ENCODE measurements around the gene SDF2.

The SDF2 gene

DNA sequence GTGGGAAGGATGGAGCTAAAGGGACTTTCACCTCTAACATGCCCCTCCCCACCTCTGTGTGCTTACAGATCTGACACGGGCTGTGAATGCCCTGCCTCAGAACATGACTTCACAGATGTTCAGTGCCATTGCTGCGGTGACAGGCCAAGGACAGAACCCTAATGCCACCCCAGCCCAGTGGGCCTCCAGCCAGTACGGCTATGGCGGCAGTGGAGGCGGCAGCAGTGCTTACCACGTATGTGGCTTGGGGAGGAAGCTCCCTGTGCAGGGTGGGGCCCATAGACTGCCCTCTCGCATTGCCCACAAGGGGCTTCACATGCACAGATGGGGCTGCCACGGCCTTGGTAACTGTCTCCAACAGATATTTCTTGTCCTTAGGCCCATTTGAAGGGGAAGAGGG is 38.6 kb upstream of the SDF2 start:
- TF ChIP-seq TCF12 (IDR thresholded peaks at IDR 0.05; ENCODE audit: low read depth) (no peak), EP300 (IDR thresholded peaks at IDR 0.05; ENCODE audit: borderline replicate concordance) (no peak), TEAD4 (IDR thresholded peaks at IDR 0.05) (no peak)
- TF ChIP-seq, protein P1, sequence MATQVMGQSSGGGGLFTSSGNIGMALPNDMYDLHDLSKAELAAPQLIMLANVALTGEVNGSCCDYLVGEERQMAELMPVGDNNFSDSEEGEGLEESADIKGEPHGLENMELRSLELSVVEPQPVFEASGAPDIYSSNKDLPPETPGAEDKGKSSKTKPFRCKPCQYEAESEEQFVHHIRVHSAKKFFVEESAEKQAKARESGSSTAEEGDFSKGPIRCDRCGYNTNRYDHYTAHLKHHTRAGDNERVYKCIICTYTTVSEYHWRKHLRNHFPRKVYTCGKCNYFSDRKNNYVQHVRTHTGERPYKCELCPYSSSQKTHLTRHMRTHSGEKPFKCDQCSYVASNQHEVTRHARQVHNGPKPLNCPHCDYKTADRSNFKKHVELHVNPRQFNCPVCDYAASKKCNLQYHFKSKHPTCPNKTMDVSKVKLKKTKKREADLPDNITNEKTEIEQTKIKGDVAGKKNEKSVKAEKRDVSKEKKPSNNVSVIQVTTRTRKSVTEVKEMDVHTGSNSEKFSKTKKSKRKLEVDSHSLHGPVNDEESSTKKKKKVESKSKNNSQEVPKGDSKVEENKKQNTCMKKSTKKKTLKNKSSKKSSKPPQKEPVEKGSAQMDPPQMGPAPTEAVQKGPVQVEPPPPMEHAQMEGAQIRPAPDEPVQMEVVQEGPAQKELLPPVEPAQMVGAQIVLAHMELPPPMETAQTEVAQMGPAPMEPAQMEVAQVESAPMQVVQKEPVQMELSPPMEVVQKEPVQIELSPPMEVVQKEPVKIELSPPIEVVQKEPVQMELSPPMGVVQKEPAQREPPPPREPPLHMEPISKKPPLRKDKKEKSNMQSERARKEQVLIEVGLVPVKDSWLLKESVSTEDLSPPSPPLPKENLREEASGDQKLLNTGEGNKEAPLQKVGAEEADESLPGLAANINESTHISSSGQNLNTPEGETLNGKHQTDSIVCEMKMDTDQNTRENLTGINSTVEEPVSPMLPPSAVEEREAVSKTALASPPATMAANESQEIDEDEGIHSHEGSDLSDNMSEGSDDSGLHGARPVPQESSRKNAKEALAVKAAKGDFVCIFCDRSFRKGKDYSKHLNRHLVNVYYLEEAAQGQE (IDR thresholded peaks at IDR 0.05; ENCODE audit: low read depth): no peak
- TF ChIP-seq, protein P2, sequence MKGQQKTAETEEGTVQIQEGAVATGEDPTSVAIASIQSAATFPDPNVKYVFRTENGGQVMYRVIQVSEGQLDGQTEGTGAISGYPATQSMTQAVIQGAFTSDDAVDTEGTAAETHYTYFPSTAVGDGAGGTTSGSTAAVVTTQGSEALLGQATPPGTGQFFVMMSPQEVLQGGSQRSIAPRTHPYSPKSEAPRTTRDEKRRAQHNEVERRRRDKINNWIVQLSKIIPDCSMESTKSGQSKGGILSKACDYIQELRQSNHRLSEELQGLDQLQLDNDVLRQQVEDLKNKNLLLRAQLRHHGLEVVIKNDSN (IDR thresholded peaks at IDR 0.05): no peak

DNA sequence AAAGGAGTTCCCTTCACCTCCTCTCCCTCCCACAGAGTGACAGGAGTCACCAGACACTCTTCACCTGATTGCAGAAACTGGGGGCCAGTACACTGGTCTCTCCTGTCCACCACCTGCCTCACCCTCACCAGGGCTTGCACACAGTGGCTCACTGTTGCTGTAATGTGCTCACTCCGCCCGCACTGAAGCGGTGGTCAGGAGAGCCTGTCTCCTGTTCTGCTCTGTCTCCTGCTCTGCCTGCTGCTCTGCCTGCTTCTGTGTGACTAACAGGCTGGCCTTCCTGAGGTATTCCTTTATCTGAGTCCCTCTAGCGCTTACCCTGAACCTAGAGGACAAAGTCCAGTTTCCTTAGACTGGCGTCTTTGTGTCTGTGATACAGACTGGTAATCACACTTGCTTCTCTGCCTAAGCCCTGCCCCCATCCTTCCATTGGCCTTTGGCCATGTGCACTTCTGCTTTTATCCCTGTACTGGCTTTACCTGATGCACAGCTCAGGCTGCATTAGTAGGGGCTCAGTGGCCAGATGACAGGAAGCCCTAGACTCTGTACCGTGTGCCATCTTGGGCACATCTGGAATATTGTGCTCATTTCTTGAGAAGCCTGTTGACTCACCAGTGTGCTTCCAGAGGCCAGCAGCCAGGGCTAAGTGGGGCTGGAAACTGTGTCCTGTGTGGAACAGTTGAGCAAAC is 36.7 kb upstream of the SDF2 start:
- no peak for TF ChIP-seq CREB1 (IDR thresholded peaks at IDR 0.05; ENCODE audit: low read depth)
- no peak for TF ChIP-seq EP300 (IDR thresholded peaks at IDR 0.05; ENCODE audit: borderline replicate concordance)
- no peak for TF ChIP-seq RAD21 (IDR thresholded peaks at IDR 0.05; ENCODE audit: low read depth)
- TF ChIP-seq EGR1 (IDR thresholded peaks at IDR 0.05): no peak
- no peak for TF ChIP-seq FOXM1 (IDR thresholded peaks at IDR 0.05; ENCODE audit: borderline replicate concordance, low read depth)
- TF ChIP-seq TCF12 (IDR thresholded peaks at IDR 0.05; ENCODE audit: low read depth): no peak
- no peak for TF ChIP-seq NFIC (IDR thresholded peaks at IDR 0.05)
- no peak for TF ChIP-seq TEAD4 (IDR thresholded peaks at IDR 0.05)
- TF ChIP-seq, protein P3, sequence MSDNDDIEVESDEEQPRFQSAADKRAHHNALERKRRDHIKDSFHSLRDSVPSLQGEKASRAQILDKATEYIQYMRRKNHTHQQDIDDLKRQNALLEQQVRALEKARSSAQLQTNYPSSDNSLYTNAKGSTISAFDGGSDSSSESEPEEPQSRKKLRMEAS (IDR thresholded peaks at IDR 0.05): no peak
- TF ChIP-seq, protein P1 (IDR thresholded peaks at IDR 0.05; ENCODE audit: low read depth): no peak
- TF ChIP-seq YY1 (IDR thresholded peaks at IDR 0.05; ENCODE audit: low read depth): no peak
- TF ChIP-seq CEBPB (IDR thresholded peaks at IDR 0.05): no peak
- no peak for TF ChIP-seq TAF1 (IDR thresholded peaks at IDR 0.05; ENCODE audit: low read depth)
- TF ChIP-seq, protein P2 (IDR thresholded peaks at IDR 0.05): no peak
- no peak for TF ChIP-seq ZBTB7A (IDR thresholded peaks at IDR 0.05; ENCODE audit: low read depth)

DNA sequence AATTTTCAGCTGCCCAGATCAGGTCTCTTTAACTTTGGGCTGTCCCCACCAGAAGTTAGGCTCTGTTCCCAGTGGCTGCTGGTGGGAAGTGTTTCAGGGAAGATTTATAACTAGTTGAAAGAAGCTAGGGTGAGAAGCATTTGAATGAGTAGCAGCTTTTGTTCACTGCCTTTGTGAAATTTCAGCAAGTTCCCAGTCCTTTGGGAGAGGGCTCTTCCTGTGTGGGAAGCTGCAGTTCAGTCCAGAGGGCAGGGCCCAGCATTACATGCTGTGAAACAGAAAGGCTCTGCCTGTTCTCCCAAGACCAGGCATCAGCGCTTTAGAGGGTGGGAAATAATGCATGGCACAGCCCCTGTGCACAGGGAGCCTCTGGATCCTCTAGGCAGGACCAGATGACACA is 32.2 kb upstream of the SDF2 start:
- TF ChIP-seq, protein P1 (IDR thresholded peaks at IDR 0.05; ENCODE audit: low read depth): no peak
- TF ChIP-seq TCF12 (IDR thresholded peaks at IDR 0.05; ENCODE audit: low read depth) (no peak), YY1 (IDR thresholded peaks at IDR 0.05; ENCODE audit: low read depth) (no peak), EGR1 (IDR thresholded peaks at IDR 0.05) (no peak), RAD21 (IDR thresholded peaks at IDR 0.05; ENCODE audit: low read depth) (no peak), NFIC (IDR thresholded peaks at IDR 0.05) (no peak), CREB1 (IDR thresholded peaks at IDR 0.05; ENCODE audit: low read depth) (no peak), EP300 (IDR thresholded peaks at IDR 0.05; ENCODE audit: borderline replicate concordance) (no peak), ZBTB7A (IDR thresholded peaks at IDR 0.05; ENCODE audit: low read depth) (no peak), TAF1 (IDR thresholded peaks at IDR 0.05; ENCODE audit: low read depth) (no peak), CEBPB (IDR thresholded peaks at IDR 0.05) (no peak), TEAD4 (IDR thresholded peaks at IDR 0.05) (no peak), FOXM1 (IDR thresholded peaks at IDR 0.05; ENCODE audit: borderline replicate concordance, low read depth) (no peak)
- TF ChIP-seq, protein P2 (IDR thresholded peaks at IDR 0.05): no peak
- TF ChIP-seq, protein P3 (IDR thresholded peaks at IDR 0.05): no peak

DNA sequence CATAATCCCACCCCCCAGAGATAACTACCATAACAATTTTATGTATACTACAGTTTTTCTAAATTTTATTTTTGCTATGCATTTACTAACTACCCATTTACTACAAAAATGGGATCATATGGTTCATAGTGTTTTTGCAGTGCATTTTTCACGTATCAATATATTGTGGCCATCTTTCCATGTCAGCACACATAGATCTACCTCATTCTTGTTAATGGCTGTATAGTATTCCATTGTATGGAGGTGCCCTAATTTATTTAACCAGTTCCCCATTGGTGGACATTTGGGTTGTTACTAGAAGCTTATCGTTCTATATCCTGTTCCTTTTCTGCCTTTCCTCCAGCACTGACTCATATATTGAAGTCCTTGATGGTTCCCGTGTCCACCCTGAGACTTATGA is 27.3 kb upstream of the SDF2 start:
- TF ChIP-seq TAF1 (IDR thresholded peaks at IDR 0.05; ENCODE audit: low read depth) (no peak), TEAD4 (IDR thresholded peaks at IDR 0.05) (no peak), ZBTB7A (IDR thresholded peaks at IDR 0.05; ENCODE audit: low read depth) (no peak), YY1 (IDR thresholded peaks at IDR 0.05; ENCODE audit: low read depth) (no peak), EP300 (IDR thresholded peaks at IDR 0.05; ENCODE audit: borderline replicate concordance) (no peak), FOXM1 (IDR thresholded peaks at IDR 0.05; ENCODE audit: borderline replicate concordance, low read depth) (no peak), TCF12 (IDR thresholded peaks at IDR 0.05; ENCODE audit: low read depth) (no peak), NFIC (IDR thresholded peaks at IDR 0.05) (no peak), CREB1 (IDR thresholded peaks at IDR 0.05; ENCODE audit: low read depth) (no peak), CEBPB (IDR thresholded peaks at IDR 0.05) (no peak), EGR1 (IDR thresholded peaks at IDR 0.05) (no peak), RAD21 (IDR thresholded peaks at IDR 0.05; ENCODE audit: low read depth) (no peak)
- TF ChIP-seq, protein P3 (IDR thresholded peaks at IDR 0.05): no peak
- TF ChIP-seq, protein P1 (IDR thresholded peaks at IDR 0.05; ENCODE audit: low read depth): no peak
- TF ChIP-seq, protein P2 (IDR thresholded peaks at IDR 0.05): no peak

Data from Ishikawa (cell line).